HG03108 (cell line): ENCODE data around the gene PHETA1.
"Not testable (repeated sequence)": the region's sequence is repeated elsewhere in the genome, so short reads cannot be mapped to it uniquely, and the experiment has no call there.

Experiments used
- ATAC-seq: cut with Tn5 transposase; IDR thresholded peaks from one replicate; pipeline ENCODE4 v1.9.1; 2021; ENCODE audit warnings: moderate library complexity; ENCODE audit not compliant: unreplicated experiment

PHETA1 gene

DNA sequence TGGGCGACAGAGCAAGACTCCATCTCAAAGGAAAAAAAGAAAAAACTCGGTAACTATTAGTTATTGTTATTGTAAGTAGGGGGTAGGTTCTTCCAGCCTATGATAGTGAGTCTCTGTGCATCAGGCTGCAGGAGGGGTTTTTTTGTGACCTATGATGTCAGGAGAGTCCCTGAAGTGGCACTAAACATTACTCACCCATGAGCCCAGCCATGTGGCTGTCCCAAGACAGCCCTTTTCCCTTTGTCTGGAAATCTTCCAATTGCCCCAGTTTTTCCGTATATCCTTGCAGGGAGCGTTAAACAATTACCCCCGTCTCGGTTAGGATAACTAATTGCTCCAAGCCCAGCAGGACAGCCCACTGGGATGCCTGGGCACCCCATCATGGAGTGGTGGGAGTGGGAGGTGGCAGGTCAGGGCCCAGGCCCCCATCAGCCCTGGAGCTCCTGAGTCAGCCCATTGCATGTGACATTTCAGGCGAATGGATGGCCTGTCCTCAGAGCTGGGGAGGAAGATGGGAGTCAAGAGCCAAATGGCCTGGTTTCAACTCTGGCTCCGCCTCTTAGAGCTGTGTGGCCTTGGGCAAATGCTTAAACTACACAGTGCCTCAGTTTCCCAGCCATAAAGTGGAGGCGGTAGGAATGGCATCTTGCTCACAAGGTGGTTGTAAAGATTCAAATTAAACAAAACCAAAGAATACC is 16.4 kb downstream of the PHETA1 start:
- ATAC-seq, result no peak

GRCh38 chr12:111351026-111351425 is 17.9 kb downstream of the PHETA1 start:
- no peak for ATAC-seq

DNA sequence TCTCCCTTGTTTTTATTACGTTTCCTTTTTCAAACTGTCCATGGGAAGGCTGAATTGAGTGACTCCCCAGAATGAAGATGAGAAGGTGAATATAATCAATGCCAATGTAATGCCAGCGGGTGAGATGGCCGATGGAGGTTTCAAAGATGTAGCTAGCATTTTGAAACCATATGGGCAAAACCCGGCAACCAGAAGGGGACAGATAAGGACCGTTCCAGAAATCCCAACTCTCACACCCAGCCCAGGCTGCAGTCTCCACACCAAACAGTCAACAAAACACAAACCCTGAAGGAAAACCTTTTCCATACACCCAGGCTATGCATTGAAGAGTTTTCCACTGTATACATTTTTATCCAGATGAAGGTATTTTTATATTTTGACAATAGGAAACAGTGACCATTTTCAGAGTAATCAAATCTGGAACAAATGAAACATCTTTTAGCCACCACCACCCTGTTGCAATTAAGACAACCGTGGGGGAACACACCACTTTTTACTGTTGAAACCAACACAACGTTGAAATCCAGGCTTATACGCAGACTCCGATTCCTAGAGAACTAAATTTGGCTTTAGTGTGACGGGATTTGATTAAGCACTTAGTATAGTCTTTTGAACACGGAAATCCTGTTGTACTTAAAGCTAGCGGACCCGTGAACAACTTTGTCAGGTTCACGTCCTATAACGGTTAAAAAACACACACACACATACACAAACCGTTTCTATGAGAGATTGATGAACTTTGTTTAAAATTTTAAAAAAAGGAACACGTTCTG is 19.0 kb downstream of the PHETA1 start:
- ATAC-seq, result no peak

DNA sequence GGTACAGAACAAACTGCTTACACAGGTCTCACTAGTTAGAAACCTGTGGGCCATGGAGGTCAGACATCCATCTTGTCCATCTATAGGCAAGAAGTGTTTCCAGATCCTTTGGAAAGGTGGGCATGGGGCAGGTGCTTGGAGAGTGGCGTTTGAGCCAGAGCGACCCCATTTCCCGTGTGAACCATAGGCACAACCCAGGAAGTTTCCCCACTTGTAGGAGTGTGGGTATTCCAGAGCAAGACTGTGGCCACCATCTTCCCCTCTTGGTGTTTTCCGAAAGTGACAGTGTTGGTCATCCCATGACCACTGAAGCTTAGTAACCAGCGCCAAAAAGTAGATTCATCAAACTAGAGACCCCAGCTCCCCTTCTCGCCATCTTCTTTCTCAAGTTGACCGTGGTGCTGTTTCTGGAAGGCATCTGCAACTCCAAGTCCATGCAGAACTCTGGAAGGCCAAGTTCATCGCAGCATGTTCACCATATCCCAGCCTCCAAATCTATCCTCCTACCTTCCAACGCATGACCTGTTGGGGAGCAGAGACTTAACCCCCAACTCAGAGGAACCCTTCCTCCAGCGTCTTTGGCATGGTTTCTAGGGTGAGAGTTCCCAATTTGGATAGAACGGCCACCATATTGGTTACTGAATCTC is 19.7 kb downstream of the PHETA1 start:
- no peak for ATAC-seq

DNA sequence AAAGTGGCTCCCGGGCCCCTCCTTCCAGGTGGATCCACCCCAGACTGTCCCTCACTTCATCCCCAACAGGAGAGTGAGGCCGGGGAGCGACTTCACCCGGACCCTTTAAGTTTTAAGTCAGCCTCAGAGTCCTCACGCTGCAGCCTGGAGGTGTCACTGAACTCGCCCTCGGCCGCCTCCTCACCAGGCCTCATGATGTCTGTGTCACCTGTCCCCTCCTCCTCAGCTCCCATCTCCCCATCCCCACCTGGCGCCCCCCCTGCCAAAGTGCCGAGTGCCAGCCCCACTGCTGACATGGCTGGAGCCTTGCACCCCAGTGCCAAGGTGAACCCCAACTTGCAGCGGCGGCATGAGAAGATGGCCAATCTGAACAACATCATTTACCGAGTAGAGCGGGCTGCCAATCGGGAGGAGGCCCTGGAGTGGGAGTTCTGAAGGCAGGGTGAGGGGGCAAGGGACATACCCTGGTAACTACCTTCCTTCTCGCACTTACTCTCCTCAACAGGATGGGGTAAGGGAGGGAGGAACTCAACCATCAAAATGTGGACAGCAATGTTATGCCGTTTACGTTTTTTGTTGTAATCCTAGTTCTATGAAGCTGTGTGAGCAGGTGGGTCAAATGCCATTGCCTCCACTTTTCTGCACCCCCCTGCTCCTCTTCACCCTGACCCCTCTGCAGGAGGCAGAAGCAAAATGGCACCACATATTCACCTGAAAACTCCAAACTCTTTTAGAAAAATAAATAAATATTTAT is 20.8 kb downstream of the PHETA1 start:
- ATAC-seq, result no peak

DNA sequence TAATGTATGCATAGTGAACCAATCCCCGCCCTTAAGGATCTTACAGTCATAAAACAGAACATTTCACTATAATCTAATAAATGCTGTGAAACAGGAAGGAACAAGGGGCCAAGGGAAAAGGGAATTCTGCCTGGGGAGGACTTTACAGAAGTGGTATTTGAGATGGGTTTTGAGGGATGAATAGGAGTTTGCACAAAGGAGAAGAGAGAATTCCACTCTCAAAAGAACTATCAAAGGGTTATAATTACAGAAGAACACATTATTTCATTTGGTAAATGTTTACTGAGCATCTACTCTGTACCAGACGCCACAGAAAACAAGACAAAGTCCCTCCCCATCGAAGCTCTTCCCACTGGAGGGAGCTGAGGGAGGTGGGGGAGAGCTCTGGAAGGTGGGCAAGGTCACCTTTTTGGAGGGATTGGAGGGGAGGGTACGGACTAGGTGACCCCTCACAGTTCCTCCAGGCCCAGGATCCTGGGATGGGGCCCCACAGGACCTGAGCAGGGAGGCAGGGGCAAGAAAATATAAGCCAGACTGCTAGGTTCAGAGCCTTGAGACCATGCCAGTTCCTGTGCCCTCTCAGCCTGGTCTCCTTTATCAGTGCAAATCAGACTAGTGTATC is 24.5 kb downstream of the PHETA1 start:
- no peak for ATAC-seq

GRCh38 chr12:111343181-111343580 is 25.7 kb downstream of the PHETA1 start:
- no peak for ATAC-seq

- ATAC-seq, result no peak
Measured at GRCh38 chr12:111342376-111342775, 26.5 kb downstream of the PHETA1 start.

GRCh38 chr12:111341426-111342065 is 27.3 kb downstream of the PHETA1 start:
- no peak for ATAC-seq

DNA sequence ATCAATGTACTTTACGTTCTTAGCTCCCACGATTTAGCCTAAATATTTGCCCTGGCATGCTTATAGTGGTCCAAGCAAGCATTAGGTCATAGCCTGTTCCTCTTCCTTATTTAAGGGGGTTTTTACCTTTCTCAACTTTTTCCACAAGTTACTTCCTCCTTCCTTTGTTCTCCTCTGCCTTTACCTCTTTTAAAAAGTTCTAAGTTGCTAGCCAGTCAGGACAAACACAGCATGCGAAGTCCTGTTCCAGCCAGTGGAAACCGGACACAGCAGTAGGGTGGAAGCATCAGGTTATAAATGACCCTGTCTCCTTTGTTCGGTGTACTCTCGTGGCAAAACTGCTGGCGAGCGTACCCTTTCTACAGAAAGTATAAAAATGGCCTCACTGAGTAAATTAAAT is 28.2 kb downstream of the PHETA1 start:
- not testable (repeated sequence) for ATAC-seq

GRCh38 chr12:111340231-111340630 is 28.7 kb downstream of the PHETA1 start:
- no peak for ATAC-seq

DNA sequence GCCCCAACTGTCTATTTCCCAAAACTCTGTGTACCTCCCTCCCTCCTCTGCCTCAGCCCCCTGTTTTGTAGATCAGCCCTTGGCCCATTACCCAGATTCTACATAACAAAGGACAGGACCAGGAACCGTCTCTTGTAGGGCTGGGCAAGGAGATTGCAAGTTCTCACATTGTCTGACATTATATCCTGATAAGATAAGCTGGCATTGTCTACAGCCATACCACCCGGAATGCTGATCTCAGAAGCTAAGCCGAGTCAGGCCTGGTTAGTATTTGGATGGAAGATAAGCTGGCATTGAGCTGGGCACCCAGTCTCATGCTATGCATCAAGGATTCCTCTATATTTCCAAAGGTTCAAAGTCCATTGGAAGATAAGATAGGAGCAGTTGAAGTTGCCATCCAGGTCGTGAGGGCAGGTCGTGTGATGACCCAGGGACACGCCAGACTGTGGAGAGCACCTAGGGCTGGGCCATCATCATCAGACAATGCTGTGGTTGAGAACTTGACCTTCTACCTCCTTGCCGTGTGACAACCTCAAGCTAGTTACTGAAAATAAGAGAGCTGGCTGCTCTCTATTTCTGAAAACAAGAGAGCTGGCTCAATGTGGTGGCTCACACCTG is 29.5 kb downstream of the PHETA1 start:
- ATAC-seq, result no peak

DNA sequence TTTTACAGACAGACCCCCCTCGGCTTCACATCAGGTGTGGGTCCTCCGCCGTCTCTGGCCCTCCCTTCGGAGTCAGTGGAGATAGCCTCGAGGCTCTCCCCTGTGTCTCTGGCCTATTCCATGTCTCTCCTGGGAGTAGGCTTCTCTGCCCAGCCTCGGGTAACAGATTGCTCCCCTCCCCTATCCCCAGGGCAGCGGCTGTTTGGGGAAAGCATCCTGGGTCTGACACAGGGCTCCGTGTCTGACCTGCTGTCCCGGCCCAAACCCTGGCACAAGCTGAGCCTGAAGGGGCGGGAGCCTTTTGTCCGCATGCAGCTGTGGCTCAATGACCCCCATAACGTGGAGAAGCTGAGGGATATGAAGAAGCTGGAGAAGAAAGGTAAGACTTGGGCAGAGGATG is 30.8 kb downstream of the PHETA1 start:
- ATAC-seq, result no peak

DNA sequence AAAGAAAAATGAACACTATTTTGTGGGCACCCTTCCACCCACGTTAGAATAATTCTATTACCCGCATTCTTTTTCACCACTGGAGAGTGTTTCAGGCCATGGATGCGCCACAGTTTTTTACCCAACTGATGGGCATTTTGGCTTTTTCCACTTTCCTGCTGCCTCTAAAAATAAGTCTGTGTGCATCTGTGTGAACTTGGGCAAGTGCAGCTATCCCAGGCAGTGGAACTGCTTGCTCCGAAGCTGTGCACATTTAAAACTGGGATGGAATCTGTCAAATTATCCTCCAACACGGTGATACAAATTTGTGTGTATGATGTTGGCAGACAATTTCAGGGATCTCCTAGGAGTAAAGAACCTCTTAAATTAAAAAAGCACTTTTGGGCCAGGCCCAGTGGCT is 31.5 kb downstream of the PHETA1 start:
- no peak for ATAC-seq

- ATAC-seq, result not testable (repeated sequence)
Measured at GRCh38 chr12:111336411-111336810, 32.5 kb downstream of the PHETA1 start.

- no peak for ATAC-seq
Measured at GRCh38 chr12:111335811-111336210, 33.1 kb downstream of the PHETA1 start.

DNA sequence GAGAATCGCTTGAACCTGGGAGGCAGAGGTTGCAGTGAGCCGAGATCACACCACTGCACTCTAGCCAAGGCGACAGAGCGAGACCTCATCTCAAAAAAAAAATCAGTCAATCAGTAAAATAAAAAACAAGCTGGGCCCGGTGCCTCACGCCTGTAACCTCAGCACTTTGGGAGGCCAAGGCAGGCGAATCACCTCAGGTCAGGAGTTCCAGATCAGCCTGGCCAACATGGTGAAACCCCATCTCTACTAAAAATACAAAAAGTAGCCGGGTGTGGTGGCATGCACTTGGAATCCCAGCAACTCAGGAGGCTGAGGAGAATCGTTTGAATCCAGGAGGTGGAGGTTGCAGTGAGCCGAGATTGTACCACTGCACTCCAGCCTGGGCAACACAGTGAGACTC is 33.6 kb downstream of the PHETA1 start:
- not testable (repeated sequence) for ATAC-seq

DNA sequence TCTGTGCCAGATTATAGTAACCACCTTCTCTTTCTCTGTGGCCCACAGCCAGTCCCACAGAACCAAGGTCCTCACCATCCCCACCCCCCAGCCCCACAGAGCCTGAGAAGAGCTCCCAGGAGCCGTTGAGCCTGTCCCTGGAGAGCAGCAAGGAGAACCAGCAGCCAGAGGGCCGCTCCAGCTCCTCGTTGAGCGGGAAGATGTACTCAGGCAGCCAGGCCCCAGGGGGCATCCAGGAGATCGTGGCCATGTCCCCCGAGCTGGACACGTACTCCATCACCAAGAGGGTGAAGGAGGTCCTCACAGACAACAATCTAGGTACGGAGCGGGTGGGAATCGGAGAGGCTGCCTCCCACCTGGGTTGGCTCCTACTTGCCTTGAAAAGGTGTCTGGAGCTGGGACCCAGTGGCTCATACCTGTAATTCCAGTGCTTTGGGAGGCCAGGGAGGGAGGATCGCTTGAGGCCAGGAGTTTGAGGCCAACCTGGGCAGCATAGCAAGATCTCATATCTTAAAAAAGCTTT is 34.4 kb downstream of the PHETA1 start:
- no peak for ATAC-seq
